Suprapubic skin (tissue), 3 donors: Measurements from ENCODE around the gene LSM14A.
"Not testable (repeated sequence)": the region's sequence is repeated elsewhere in the genome, so short reads cannot be mapped to it uniquely, and the experiment has no call there.

Experiments used
- EP300 ChIP-seq: sonication (generic); formaldehyde crosslinking; IDR thresholded peaks from one replicate; pipeline ENCODE4 v1.6.1; 2017; ENCODE audit warnings: antibody characterized with exemption
- TF ChIP-seq, protein P1 (sequence below), 2 donors: fragments of 200-600 bp in 1 of 2; fragments of 450-650 bp in 1 of 2; sonication (generic) in 1 of 2; IDR thresholded peaks; one replicate each; pipeline ENCODE4 v1.5.1; 2016 to 2019; ENCODE audit warnings: antibody characterized with exemption in 2 of 2, mild to moderate bottlenecking in 1 of 2, moderate library complexity in 1 of 2

DNA sequence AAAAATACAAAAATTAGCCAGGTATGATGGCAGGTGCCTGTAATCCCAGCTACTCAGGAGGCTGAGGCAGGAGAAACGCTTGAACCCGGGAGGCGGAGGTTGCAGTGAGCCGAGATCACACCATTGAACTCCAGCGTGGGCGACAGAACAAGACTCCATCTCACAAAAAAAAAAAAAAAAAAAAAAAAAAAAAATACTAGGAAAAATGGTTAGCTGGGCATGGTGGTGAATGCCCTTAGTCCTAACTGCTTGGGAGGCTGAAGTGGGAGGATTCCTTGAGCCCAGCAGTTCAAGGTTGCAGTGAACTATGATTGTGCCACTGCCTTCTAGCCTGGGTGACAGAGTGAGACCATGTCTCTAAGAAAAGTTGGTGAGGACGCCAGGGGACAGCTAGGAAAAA, 33.0 kb downstream of the LSM14A start:
- TF ChIP-seq EP300, result not testable (repeated sequence)
- TF ChIP-seq, protein P1, sequence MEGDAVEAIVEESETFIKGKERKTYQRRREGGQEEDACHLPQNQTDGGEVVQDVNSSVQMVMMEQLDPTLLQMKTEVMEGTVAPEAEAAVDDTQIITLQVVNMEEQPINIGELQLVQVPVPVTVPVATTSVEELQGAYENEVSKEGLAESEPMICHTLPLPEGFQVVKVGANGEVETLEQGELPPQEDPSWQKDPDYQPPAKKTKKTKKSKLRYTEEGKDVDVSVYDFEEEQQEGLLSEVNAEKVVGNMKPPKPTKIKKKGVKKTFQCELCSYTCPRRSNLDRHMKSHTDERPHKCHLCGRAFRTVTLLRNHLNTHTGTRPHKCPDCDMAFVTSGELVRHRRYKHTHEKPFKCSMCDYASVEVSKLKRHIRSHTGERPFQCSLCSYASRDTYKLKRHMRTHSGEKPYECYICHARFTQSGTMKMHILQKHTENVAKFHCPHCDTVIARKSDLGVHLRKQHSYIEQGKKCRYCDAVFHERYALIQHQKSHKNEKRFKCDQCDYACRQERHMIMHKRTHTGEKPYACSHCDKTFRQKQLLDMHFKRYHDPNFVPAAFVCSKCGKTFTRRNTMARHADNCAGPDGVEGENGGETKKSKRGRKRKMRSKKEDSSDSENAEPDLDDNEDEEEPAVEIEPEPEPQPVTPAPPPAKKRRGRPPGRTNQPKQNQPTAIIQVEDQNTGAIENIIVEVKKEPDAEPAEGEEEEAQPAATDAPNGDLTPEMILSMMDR (IDR thresholded peaks at IDR 0.05), result not testable (repeated sequence)
